HepG2 (cell line): Measurements from ENCODE around the gene IGFBP5. TPM values are rescaled to one million over a fixed set of nuclear protein-coding genes. Genes with fewer than 3 reads are reported as not detected.

Experiments used
- MEF2D ChIP-seq: sonication (generic); formaldehyde crosslinking; IDR thresholded peaks from 2 replicates; pipeline ENCODE4 v1.5.1; 2020; ENCODE audit warnings: mild to moderate bottlenecking, missing genetic modification reagents
- PAXIP1 ChIP-seq: sonication (generic); formaldehyde crosslinking; conservative IDR thresholded peaks from 2 replicates; pipeline ENCODE4 v1.4.0; 2020; ENCODE audit warnings: mild to moderate bottlenecking, missing genetic modification reagents, moderate library complexity
- THRA ChIP-seq: sonication (generic); formaldehyde crosslinking; IDR thresholded peaks from 2 replicates; pipeline ENCODE4 v1.4.0; 2020; ENCODE audit warnings: missing genetic modification reagents, borderline replicate concordance
- ZNF879 ChIP-seq: sonication (generic); formaldehyde crosslinking; IDR thresholded peaks from 2 replicates; pipeline ENCODE4 v1.8.1; 2023; ENCODE audit warnings: missing genetic modification reagents
- polyA plus RNA-seq, 8 experiments: library from polyadenylated mRNA; depleted of rRNA in 3 of 8; stranded (reverse) in 7 of 8; unstranded in 1 of 8; fragments of >200 nt; fragmentation: Illumina TruSeq in 4 of 8; extraction: Trizol in 4 of 8; gene quantifications; 2 replicates each; pipeline versions ENCODE4 v1.2.1 to v1.2.3, GENCODE V29; 2011 to 2016; ENCODE audit warnings: low read depth in 4 of 8, missing spikeins in 1 of 8, mixed read lengths in 1 of 8; ENCODE audit not compliant: insufficient read depth in 1 of 8
- total RNA-seq, 5 experiments: library from RNA; depleted of rRNA; stranded (reverse); fragments of >200 nt; fragmentation: Illumina TruSeq; extraction: Trizol; gene quantifications; 2 replicates each; pipeline ENCODE4 v1.2.3, GENCODE V29; 2016; ENCODE audit warnings: low read depth in 1 of 5
- TF ChIP-seq, protein P1 (sequence below): fragments of 450-650 bp; IDR thresholded peaks from 2 replicates; pipeline ENCODE4 v1.6.1; 2017; ENCODE audit warnings: mild to moderate bottlenecking

The IGFBP5 gene
- total and polyA plus RNA-seq, 2 of the 13 experiments (the other 11 are each of a cell fraction or from before 2014, with no cell fraction given): 0.15 TPM; not detected in 1

DNA sequence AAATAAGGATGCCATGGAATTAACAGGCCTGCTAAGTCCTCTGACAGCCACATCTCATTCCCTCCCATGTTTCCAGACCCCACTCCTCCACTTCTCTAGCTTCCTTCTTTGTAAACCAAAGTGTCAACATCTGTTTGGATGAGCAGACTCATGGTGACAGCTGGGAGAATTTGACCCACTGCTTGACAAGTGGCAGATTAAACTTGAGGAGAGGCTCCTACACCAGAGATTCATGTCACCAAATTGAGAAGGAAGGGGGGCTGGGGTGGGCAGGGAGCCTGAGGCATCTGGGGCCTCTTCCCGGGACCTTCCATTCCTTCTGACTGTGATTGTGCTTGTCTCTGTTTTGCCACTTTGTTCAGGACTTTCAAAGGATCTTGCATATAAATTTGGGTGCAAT lies 41.0 kb upstream of the IGFBP5 start (continued):
- TF ChIP-seq, protein P1, sequence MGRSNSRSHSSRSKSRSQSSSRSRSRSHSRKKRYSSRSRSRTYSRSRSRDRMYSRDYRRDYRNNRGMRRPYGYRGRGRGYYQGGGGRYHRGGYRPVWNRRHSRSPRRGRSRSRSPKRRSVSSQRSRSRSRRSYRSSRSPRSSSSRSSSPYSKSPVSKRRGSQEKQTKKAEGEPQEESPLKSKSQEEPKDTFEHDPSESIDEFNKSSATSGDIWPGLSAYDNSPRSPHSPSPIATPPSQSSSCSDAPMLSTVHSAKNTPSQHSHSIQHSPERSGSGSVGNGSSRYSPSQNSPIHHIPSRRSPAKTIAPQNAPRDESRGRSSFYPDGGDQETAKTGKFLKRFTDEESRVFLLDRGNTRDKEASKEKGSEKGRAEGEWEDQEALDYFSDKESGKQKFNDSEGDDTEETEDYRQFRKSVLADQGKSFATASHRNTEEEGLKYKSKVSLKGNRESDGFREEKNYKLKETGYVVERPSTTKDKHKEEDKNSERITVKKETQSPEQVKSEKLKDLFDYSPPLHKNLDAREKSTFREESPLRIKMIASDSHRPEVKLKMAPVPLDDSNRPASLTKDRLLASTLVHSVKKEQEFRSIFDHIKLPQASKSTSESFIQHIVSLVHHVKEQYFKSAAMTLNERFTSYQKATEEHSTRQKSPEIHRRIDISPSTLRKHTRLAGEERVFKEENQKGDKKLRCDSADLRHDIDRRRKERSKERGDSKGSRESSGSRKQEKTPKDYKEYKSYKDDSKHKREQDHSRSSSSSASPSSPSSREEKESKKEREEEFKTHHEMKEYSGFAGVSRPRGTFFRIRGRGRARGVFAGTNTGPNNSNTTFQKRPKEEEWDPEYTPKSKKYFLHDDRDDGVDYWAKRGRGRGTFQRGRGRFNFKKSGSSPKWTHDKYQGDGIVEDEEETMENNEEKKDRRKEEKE: no peak
- TF ChIP-seq ZNF879 (CRISPR knock-in tag) (no peak), THRA (CRISPR knock-in tag) (no peak), MEF2D (CRISPR knock-in tag) (no peak), PAXIP1 (CRISPR knock-in tag) (no peak)
